Activated CD4-positive, CD25-positive, alpha-beta regulatory T cell treated with anti-CD3 and anti-CD28 coated beads, Interleukin-2, amount 50 U/mL, for 72 hours (primary cell): ENCODE data around the gene KLHL7.
"Not testable (repeated sequence)": the region's sequence is repeated elsewhere in the genome, so short reads cannot be mapped to it uniquely, and the experiment has no call there.

ENCODE experiments used
- DNase-seq: peaks from one replicate; pipeline ENCODE4 v3.0.0; 2021

The KLHL7 gene

DNA sequence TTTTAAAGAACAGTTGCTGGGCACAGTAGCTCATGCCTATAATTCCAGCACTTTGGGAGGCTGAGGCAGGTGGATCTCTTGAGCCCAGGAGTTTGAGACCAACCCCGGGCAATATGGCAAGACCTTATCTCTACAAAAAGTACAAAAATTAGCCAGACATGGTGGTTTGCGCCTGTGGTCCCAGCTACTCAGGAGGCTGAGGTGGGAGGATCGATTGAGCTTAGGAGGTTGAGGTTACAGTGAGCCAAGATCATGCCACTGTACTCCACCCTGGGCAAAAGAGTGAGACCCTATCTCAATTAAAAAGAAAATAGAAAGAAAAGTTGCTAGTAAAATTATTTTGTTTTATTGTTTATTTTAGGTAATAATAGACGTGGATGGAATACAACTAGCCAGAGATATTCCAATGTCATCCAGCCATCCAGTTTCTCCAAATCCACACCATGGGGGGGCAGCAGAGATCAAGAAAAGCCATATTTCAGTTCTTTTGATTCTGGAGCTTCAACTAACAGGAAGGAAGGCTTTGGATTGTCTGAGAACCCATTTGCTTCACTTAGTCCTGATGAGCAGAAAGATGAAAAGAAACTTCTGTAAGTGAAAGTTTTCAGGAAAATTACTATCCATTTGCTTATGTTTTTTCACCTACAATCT, 79.2 kb downstream of the KLHL7 start:
- DNase-seq: no peak

GRCh38 chr7:23185980-23186379, 80.4 kb downstream of the KLHL7 start:
- DNase-seq: no peak

DNA sequence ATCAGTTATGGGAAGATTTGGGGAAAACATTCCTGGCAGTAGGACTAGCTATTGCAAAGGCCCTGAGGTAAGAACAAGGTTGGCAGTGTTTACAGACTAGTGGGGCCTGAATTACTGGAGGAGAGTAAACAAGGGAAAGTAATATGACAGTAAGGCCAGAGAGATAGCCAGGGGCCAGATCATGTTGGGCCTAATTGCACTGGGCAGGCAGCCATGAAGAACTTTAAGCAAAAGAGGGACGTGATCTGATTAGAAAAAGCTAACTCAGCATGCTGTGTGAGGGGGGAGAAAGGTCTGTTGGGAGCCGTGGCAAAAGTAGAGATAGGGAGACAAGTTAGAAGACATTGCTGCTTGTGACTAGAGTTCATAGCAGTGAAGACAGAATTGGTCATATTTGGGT, 85.4 kb downstream of the KLHL7 start:
- no peak for DNase-seq

DNA sequence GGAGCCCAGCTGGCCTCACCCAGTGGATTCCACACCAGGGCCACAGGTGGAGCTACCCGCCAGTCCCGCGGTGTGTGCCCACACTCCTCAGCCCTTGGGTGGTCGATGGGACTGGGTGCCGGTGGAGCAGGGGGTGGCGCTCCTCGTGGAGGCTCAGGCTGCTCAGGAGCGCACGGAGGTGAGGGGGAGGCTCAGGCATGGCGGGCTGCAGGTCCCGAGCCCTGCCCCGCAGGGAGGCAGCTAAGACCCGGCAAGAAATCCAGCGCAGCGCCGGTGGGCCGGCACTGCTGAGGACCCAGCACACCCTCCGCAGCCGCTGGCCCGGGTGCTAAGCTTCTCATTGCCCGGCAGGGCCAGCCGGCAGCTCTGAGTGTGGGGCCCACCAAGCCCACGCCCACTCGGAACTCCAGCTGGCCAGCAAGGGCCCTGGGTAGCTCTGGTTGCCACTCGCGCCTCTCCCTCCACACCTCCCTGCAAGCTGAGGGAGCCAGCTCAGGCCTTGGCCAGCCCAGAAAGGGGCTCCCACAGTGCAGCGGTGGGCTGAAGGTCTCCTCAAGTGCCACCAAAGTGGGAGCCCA, 88.2 kb downstream of the KLHL7 start:
- DNase-seq: not testable (repeated sequence)

GRCh38 chr7:23196306-23196705, 90.7 kb downstream of the KLHL7 start:
- DNase-seq: no peak

DNA sequence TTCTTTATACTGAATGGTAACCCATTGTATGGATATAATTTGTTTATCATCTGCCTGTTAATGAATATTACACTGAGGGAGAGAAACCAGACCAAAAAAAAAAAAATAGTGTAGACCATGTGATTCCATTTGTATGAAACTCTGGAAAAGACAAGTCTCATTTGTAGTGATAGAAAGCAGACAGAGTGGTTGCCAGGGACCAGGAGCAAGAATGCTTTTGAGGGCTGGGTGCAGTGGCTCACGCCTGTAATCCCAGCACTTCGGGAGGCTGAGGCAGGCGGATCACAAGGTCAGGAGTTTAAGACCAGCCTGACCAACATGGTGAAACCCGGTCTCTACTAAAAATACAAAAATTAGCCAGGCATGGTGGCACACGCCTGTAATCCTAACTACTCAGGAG, 92.2 kb downstream of the KLHL7 start:
- DNase-seq: not testable (repeated sequence)

- DNase-seq: no peak
Measured at GRCh38 chr7:23200331-23200730, 94.7 kb downstream of the KLHL7 start.

GRCh38 chr7:23204241-23204640, 98.7 kb downstream of the KLHL7 start:
- no peak for DNase-seq

- no peak for DNase-seq
Measured at GRCh38 chr7:23205577-23205908, 100.0 kb downstream of the KLHL7 start.

- DNase-seq: no peak
Measured at GRCh38 chr7:23205909-23206767, 100.6 kb downstream of the KLHL7 start.

DNA sequence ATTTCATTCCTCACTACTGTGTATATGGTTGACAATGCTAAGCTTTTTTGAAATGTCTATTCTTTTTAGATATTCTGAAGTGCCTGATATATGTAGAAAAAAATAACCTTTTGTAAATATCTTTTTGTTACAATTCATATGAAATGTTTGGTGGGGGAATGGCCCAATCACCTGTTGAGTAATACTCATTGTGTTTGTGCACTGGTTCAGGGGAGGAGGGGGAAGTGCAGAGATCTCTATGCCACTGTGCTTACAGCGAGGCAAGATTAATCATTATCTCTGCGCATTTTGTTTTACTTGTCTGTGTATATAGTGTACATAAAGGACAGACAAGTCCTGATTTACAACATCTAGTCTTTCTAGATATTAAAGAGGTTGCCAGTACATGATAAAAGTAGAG, 101.4 kb downstream of the KLHL7 start:
- DNase-seq: no peak

DNA sequence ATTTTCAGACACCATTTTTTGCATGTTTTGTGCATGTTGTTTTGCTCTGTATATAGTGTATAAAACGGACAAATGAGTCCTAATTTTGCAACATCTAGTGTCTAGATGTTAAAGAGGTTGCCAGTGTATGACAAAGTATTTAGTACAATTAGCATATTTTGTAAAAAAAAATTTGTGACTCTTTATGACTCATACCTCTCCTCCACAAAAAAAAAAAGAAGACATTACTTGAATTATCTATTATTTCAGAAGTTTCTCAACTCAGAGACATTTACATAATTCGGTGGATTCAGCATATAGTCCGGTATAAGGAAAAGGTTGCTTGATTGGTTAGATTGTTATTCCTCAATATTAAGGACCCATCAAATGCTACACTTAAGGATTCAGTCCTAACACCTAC, 102.3 kb downstream of the KLHL7 start:
- DNase-seq: no peak

DNA sequence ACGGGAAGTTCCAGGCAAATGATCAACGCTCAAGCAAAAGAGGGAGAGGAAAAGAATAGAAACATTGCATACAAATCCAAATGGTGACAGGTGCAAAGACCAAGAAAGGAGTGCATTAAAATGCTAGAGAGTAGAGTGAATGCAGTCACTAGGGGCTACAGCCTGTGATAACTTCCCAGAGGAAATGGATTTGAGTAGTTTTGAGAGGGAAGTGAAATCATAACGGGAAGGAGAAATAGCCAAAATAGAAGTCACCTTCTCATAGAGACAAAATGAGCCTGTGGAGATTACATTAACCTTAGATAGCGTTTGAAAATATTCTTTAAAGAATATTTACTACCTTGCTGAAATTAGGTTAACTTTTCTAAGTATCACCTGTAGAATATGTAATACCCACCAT, 102.7 kb downstream of the KLHL7 start:
- DNase-seq: no peak

DNA sequence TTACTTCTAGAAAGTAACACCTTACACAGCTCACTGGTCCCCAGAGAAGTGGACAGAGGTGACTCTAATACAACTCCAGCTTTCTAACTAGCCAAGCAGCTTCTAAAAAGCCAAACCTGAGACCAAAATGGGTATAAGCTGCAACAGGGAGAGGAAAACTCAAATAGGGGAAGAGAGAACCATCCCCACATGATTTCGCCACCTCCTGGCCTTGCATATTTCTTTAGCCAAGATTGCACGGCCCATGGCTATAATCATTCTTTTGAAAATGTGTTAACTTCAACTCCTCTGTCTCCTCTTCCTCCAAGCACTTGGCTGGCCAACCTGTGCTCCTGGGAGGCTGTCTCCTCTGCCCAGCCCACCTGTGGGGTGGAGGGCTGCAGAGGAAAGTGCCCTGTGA, 104.9 kb downstream of the KLHL7 start:
- DNase-seq: no peak

GRCh38 chr7:23211589-23211988, 106.0 kb downstream of the KLHL7 start:
- DNase-seq: no peak

- DNase-seq: no peak
Measured at GRCh38 chr7:23212395-23212794, 106.8 kb downstream of the KLHL7 start.

- DNase-seq: no peak
Measured at GRCh38 chr7:23212841-23213240, 107.3 kb downstream of the KLHL7 start.

GRCh38 chr7:23213755-23214154, 108.2 kb downstream of the KLHL7 start:
- DNase-seq: no peak

DNA sequence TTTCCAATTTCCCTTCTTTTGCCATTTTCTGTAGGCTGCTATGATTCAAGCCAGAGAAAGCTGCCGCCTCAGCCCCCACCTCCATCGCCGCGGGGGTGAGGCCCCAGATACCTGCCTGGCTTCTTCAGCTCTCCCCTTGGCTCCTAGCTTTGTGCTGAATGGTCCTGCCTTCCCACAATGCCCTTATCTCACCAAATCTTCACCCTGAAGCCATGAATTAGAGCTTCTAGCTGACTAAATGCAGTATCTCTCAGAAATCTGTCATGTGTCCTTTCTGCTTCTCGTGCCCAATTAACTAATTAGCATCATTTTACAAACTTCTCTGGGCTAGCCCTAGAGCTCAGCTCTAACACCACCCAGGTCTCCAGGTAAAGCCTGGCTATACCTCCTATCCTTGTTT, 108.8 kb downstream of the KLHL7 start:
- DNase-seq: no peak

GRCh38 chr7:23214938-23215337, 109.4 kb downstream of the KLHL7 start:
- no peak for DNase-seq

- no peak for DNase-seq
Measured at GRCh38 chr7:23216021-23216420, 110.4 kb downstream of the KLHL7 start.

GRCh38 chr7:23218196-23218595, 112.6 kb downstream of the KLHL7 start:
- no peak for DNase-seq

- DNase-seq: no peak
Measured at GRCh38 chr7:23220690-23221305, 115.2 kb downstream of the KLHL7 start.
